Sigmoid colon (tissue), 7 donors: ENCODE data around the gene CEP85L. TPM values are rescaled to one million over a fixed set of nuclear protein-coding genes. Genes with fewer than 3 reads are reported as not detected.

ENCODE experiments used
- DNase-seq: peaks from one replicate; pipeline ENCODE4 v3.0.0-alpha.2; 2019
- H3K27ac ChIP-seq, 4 donors: fragments of 200-600 bp; sonication (generic); one replicate each; pipeline ENCODE4 v1.5.1; 2016 to 2019; ENCODE audit warnings: mild to moderate bottlenecking in 1 of 4
- H3K27me3 ChIP-seq, 3 donors: fragments of 200-600 bp; sonication (generic); one replicate each; pipeline ENCODE4 v1.5.1; 2019; ENCODE audit warnings: mild to moderate bottlenecking in 1 of 3
- H3K36me3 ChIP-seq, 4 donors: fragments of 200-600 bp; sonication (generic); one replicate each; pipeline ENCODE4 v1.5.1; 2016 to 2019
- H3K4me1 ChIP-seq, 4 donors: fragments of 200-600 bp; sonication (generic); one replicate each; pipeline ENCODE4 v1.5.1; 2017 to 2019
- H3K4me3 ChIP-seq, 4 donors: fragments of 200-600 bp; sonication (generic); one replicate each; pipeline ENCODE4 v1.5.1; 2017 to 2019; ENCODE audit warnings: mild to moderate bottlenecking in 2 of 4, moderate library complexity in 1 of 4
- H3K9me3 ChIP-seq, 4 donors: fragments of 200-600 bp in 3 of 4; sonication (generic) in 3 of 4; one replicate each; pipeline versions ENCODE4 v1.5.1 to v1.6.1; 2013 to 2019
- CTCF ChIP-seq, 4 experiments: fragments of 450-650 bp in 3 of 4; fragments of 200-600 bp in 1 of 4; IDR thresholded peaks; one replicate each; pipeline ENCODE4 v1.5.1; 2016 to 2019; ENCODE audit warnings: antibody characterized with exemption in 4 of 4, mild to moderate bottlenecking in 3 of 4, moderate library complexity in 2 of 4
- EP300 ChIP-seq, 4 donors: sonication (generic); formaldehyde crosslinking; IDR thresholded peaks; one replicate each; pipeline ENCODE4 v1.6.1; 2017; ENCODE audit warnings: antibody characterized with exemption in 4 of 4
- POLR2A ChIP-seq, 2 donors: fragments of 450-650 bp; IDR thresholded peaks; one replicate each; pipeline ENCODE4 v1.6.1; 2016; ENCODE audit warnings: antibody characterized with exemption in 2 of 2, mild to moderate bottlenecking in 2 of 2, moderate library complexity in 2 of 2
- POLR2AphosphoS5 ChIP-seq, 4 donors: sonication (generic); formaldehyde crosslinking; IDR thresholded peaks; one replicate each; pipeline ENCODE4 v1.6.1; 2017; ENCODE audit warnings: antibody characterized with exemption in 4 of 4
- intact Hi-C: fragments of 100-400 bp; cut with DNase I; formaldehyde crosslinking; loops from one replicate; pipeline ENCODE4 v1.15.1; 2023
- polyA plus RNA-seq, 3 donors: library from polyadenylated mRNA; stranded (reverse); fragments of 200-250 nt; gene quantifications; one replicate each; pipeline ENCODE4 v1.2.3, GENCODE V29; 2013
- total RNA-seq, 4 donors: library from RNA; depleted of rRNA; stranded (reverse); fragments of >200 nt; gene quantifications; one replicate each; pipeline ENCODE4 v1.1.0, GENCODE V29; 2016
- donor health status: healthy with polysubstance abuse.
- donor health status: Bipolar disorder and iron deficiency.
- donor health status: healthy.

Gene CEP85L
- total and polyA plus RNA-seq, 7 donors = 0.23 to 17.4 (median 12.8) TPM

- Histone ChIP-seq H3K36me3 (no peaks in the 10 kb centered on the region), H3K4me3 (no peak overlapping the region), H3K4me1 (no peaks in the 10 kb centered on the region), H3K9me3 (peaks cover 0 to 4% (median 0%) of the 10 kb centered on the region in 4 donors), H3K27me3 (no peaks in the 10 kb centered on the region), H3K27ac (no peak overlapping the region)
- TF ChIP-seq POLR2AphosphoS5 (IDR thresholded peaks at IDR 0.05) (no peak), POLR2A (IDR thresholded peaks at IDR 0.05) (no peak), CTCF (IDR thresholded peaks at IDR 0.05) (no peak), EP300 (IDR thresholded peaks at IDR 0.05) (no peak)
- intact Hi-C loops = no loop called here
- no peak for DNase-seq
Observed at GRCh38 chr6:118419448-118420394, 231.7 kb downstream of the CEP85L start.

Other genes starting within 250 kb of the CEP85L start
- gene PLN, start 103.3 kb downstream of the CEP85L start, total RNA-seq = 100 to 1,000 TPM; 294 to 454 (median 330) TPM
- gene PLN, start 103.3 kb downstream of the CEP85L start, polyA plus RNA-seq = 10 to 100 TPM in 1 of 3 donors, 1 to 10 TPM in 2; 2.3 to 14.6 (median 9.0) TPM
- gene ASF1A, start 242.6 kb upstream of the CEP85L start, total RNA-seq = 10 to 100 TPM; 10.2 to 17.1 (median 14.1) TPM
- gene ASF1A, start 242.6 kb upstream of the CEP85L start, polyA plus RNA-seq = 10 to 100 TPM; 10.2 to 14.3 (median 11.6) TPM